Measurements from ENCODE around the gene TUBGCP6.
"Not testable (repeated sequence)": the region's sequence is repeated elsewhere in the genome, so short reads cannot be mapped to it uniquely, and the experiment has no call there.

TUBGCP6 gene

DNA sequence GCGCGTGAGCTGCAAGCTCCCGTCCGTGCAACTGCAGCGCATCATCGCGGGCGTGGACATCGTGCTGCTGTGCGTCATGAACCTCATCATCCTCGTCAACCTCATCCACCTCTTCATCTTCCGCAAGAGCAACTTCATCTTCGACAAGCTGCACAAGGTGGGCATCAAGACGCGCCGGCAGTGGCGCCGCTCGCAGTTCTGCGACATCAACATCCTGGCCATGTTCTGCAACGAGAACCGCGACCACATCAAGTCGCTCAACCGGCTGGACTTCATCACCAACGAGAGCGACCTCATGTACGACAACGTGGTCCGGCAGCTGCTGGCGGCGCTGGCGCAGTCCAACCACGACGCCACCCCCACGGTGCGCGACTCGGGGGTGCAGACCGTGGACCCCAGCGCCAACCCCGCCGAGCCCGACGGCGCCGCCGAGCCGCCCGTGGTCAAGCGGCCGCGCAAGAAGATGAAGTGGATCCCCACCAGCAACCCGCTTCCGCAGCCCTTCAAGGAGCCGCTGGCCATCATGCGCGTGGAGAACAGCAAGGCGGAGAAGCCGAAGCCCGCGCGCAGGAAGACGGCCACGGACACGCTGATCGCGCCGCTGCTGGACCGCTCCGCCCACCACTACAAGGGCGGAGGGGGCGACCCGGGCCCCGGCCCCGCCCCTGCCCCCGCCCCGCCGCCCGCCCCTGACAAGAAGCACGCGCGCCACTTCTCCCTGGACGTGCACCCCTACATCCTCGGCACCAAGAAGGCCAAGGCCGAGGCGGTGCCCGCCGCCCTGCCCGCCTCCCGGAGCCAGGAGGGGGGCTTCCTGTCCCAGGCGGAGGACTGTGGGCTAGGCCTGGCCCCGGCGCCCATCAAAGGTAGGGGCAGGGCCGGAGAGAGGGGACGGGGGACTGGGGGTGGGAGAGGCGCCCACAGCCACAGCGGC is 67.0 kb downstream of the TUBGCP6 start:
- no peak for DNase-seq

DNA sequence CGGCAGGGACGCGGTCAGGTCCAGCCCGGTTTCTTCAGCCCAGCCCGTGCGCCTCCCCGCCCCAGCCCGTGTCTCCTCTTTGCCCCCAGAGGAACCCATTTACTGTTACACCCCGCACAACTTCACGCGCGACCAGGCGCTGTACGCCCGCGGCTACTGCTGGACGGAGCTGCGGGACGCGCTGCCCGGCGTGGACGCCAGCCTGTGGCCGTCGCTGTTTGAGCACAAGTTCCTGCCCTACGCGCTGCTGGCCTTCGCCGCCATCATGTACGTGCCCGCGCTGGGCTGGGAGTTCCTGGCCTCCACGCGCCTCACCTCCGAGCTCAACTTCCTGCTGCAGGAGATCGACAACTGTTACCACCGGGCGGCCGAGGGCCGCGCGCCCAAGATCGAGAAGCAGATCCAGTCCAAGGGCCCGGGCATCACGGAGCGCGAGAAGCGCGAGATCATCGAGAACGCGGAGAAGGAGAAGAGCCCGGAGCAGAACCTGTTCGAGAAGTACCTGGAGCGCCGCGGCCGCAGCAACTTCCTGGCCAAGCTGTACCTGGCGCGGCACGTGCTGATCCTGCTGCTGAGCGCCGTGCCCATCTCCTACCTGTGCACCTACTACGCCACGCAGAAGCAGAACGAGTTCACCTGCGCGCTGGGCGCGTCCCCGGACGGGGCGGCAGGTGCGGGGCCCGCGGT is 67.8 kb downstream of the TUBGCP6 start:
- no peak for DNase-seq

- no peak for DNase-seq
Observed at GRCh38 chr22:50175921-50176849, 68.6 kb downstream of the TUBGCP6 start.

DNA sequence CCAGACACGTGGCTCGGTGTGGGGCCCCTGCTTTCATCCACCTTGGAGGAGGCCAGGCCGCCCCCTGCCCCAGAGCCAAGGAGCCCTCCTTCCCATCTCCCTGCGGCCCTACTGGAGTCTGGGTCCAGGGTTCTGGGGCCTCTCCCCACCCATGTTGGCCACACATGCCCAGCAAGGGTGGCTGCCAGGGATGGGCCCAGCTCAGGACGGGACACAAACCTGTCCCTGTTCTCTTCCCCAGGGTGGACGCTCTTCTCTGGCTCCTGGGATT is 69.7 kb downstream of the TUBGCP6 start:
- no peak for DNase-seq

- no peak for DNase-seq
Observed at GRCh38 chr22:50174382-50175190, 70.2 kb downstream of the TUBGCP6 start.

DNA sequence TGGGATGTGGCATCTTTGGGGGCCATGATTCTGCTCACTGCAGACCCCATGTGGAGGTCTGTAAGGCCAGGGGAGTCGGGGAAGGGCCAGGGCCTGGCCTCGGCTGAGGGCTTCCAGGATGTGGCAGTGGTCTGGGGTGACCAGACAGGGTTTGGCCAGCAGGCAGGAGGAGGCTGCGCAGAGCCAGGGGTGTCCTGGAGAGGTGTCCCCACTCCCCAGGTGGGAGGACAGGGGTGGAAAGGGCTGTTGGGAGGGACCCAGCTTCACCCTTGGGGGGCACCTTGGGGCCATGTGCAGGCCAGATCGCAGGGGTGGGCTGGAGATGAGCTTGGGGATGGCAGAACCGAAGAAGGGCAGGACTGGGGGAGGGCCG is 70.9 kb downstream of the TUBGCP6 start:
- DNase-seq: no peak

DNA sequence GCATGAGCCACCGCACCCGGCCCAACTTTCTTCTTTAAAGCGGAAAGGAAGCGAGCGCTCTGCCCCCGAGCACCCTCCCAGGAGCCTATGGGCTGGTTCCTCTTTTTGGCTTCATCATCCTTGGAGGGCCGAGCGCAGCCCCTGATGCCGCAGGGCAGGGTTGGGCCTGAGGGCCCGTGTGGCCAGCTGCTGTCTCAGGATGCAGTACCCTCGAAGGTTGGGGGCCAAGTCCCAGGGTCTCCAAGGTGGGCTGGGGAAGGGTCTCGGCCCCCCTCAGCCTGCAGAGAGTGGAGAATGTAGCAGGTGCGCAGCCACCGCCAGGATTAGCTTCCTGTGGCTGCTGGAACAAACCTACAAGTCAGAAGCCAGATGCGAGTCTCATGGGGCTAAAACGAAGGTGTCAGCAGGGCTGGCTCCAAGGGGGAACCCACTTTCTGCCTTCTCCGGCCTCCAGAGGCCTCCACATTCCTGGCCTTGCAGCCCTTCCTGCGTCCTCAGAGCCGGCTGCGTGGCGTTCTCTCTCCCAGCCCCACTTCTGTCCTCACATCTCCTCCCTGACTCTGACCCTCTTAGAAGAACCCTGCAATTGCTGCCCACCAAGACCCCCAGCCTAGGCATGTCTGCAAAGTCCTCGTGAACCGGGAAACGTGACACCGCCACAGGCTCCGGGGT is 71.4 kb downstream of the TUBGCP6 start:
- no peak for DNase-seq

- no peak for DNase-seq
Observed at GRCh38 chr22:50171965-50172421, 72.8 kb downstream of the TUBGCP6 start.

DNA sequence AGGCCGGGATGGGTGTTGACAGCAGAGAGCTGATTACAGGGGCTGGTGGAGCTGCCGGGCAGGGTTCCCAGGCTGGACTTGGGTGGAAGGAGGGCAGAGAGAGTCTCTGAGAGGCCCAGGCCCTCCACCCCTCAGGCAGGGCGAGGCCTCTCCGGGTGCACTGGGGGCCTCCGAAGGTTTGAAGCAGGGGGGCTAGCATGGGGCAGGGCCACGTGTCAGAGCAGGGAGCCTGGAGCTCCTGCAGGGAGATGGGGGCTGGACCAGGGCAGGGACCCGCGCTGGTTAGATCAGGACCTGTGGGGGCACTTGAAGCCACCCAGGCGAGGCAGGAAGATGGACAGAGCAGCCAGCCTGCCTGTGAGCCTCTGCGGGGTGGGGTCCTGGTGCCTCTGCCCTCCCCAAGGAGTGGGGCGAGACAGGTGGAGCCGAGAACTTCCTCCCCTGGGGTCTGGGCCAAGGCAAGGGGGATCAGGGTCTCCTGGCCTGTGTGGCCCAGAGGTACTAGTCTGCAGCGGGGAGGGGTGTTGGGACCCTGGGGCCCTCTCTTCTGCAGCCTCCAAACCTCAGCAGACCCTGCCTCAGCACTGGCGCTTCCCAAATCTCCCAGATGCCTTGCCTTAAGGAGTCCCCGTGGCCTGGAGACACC is 73.4 kb downstream of the TUBGCP6 start:
- DNase-seq: no peak

GRCh38 chr22:50170453-50171318 is 74.1 kb downstream of the TUBGCP6 start, which contains the start of gene PANX2:
Gene PANX2, plus strand, starts transcription at chr22:50170731. Its CDS starts 0 bp downstream, at chr22:50170731.
- DNase-seq: no peak

DNA sequence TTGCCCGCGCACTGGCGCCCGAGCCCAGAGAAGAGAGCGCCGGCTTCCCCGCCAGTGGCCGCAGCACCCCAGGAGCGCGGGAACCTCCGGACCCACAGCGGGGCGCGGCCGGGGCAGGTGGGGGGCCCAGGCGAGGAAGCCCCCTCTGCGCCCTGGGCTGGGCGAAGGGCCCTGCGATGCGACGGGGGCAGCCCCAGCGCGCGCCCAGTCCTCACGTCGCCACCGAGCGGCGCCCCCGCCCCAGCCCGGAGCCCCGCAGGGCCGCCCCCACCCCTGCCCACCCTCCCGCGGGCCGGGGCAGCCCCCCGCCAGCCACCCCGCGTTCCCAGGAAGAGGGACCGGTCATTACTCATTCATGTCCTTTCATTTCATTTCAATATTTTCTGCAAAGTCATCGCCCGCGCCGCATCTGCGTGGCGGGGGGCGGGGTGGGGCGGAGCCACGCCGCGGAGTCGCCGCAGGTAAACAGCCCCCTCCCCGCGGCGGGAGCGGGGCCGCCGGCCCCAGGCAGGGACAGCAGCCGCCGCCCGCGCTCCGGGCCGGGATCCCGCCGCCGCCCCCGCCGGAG is 75.0 kb downstream of the TUBGCP6 start:
- no peak for DNase-seq

GRCh38 chr22:50169181-50169759 is 75.6 kb downstream of the TUBGCP6 start:
- no peak for DNase-seq

GRCh38 chr22:50168490-50169180 is 76.2 kb downstream of the TUBGCP6 start:
- not testable (repeated sequence) for DNase-seq

GRCh38 chr22:50167689-50168489 is 76.9 kb downstream of the TUBGCP6 start:
- DNase-seq: no peak

Measured in GF-D8 (cell line).